OCI-LY1 (cell line): ENCODE results near the gene SENP8.
A peak's percentile ranks its signal among the peaks of the same experiment; 100 is the strongest.
"Not testable (repeated sequence)": the region's sequence is repeated elsewhere in the genome, so short reads cannot be mapped to it uniquely, and the experiment has no call there.

Source experiments
- H2AFZ ChIP-seq: fragments of 200-600 bp; sonication (generic), shearing (Covaris generic); 2 replicates; pipeline ENCODE4 v1.6.0; 2014; ENCODE audit warnings: antibody characterized with exemption, mild to moderate bottlenecking, low read length
- H3F3A ChIP-seq: fragments of 200-600 bp; sonication (generic), shearing (Covaris generic); 2 replicates; pipeline ENCODE4 v1.6.0; 2014; ENCODE audit warnings: mild to moderate bottlenecking, antibody characterized with exemption, low read length, moderate library complexity; ENCODE audit not compliant: insufficient read depth
- H3K27ac ChIP-seq: fragments of 200-600 bp; sonication (generic); 2 replicates; pipeline ENCODE4 v1.5.1; 2014; ENCODE audit warnings: low read length, mixed run types, mild to moderate bottlenecking, low read depth; ENCODE audit not compliant: poor library complexity, severe bottlenecking
- H3K27me3 ChIP-seq: fragments of 200-600 bp; sonication (generic); 2 replicates; pipeline ENCODE4 v1.6.0; 2014; ENCODE audit warnings: antibody characterized with exemption, mild to moderate bottlenecking, low read length, moderate library complexity; ENCODE audit not compliant: insufficient read depth
- H3K36me3 ChIP-seq: fragments of 200-600 bp; sonication (generic); 2 replicates; pipeline ENCODE4 v1.6.1; 2014; ENCODE audit warnings: mild to moderate bottlenecking, antibody characterized with exemption, low read length, moderate library complexity, mixed read lengths; ENCODE audit not compliant: insufficient read depth
- H3K4me1 ChIP-seq: fragments of 200-600 bp; sonication (generic); 2 replicates; pipeline ENCODE4 v1.5.1; 2014; ENCODE audit warnings: mild to moderate bottlenecking, low read length, moderate library complexity; ENCODE audit not compliant: insufficient read depth, severe bottlenecking
- H3K4me2 ChIP-seq: fragments of 200-600 bp; sonication (generic), shearing (Covaris generic); 2 replicates; pipeline ENCODE4 v1.6.1; 2014; ENCODE audit warnings: low read length
- H3K4me3 ChIP-seq: fragments of 200-600 bp; sonication (generic); 2 replicates; pipeline ENCODE4 v1.5.1; 2014; ENCODE audit warnings: low read length, low read depth, mild to moderate bottlenecking, mixed read lengths; ENCODE audit not compliant: poor library complexity, severe bottlenecking
- H3K79me2 ChIP-seq: fragments of 200-600 bp; shearing (Covaris generic); 2 replicates; pipeline ENCODE4 v1.6.1; 2016; ENCODE audit warnings: mixed run types, low read length, mixed read lengths; ENCODE audit not compliant: insufficient read depth
- H3K9ac ChIP-seq: fragments of 200-600 bp; sonication (generic), shearing (Covaris generic); 2 replicates; pipeline ENCODE4 v1.6.1; 2014; ENCODE audit warnings: mild to moderate bottlenecking, low read length, mixed read lengths
- H3K9me2 ChIP-seq: fragments of 200-600 bp; sonication (generic), shearing (Covaris generic); 2 replicates; pipeline ENCODE4 v1.6.1; 2014; ENCODE audit warnings: low read depth, mild to moderate bottlenecking, low read length, mixed read lengths
- H3K9me3 ChIP-seq: fragments of 200-600 bp; shearing (Covaris generic); 2 replicates; pipeline ENCODE4 v1.6.1; 2014; ENCODE audit warnings: low read length, mixed read lengths
- H4K20me1 ChIP-seq: fragments of 200-600 bp; sonication (generic), shearing (Covaris generic); 2 replicates; pipeline ENCODE4 v1.6.0; 2016; ENCODE audit warnings: mild to moderate bottlenecking, low read length; ENCODE audit not compliant: insufficient read depth
- EZH2 ChIP-seq: fragments of 200-600 bp; sonication (generic), shearing (Covaris generic); IDR thresholded peaks from 2 replicates; pipeline ENCODE4 v1.8.0; 2017; ENCODE audit warnings: borderline replicate concordance, mixed run types, mild to moderate bottlenecking, antibody characterized with exemption, low read length, moderate library complexity, mixed read lengths
- TF ChIP-seq, protein P1 (sequence below): fragments of 200-600 bp; sonication (generic), shearing (Covaris generic); IDR thresholded peaks from 2 replicates; pipeline ENCODE4 v1.5.1; 2017; ENCODE audit warnings: mild to moderate bottlenecking, antibody characterized with exemption, low read length, moderate library complexity, mixed read lengths

The SENP8 gene

DNA sequence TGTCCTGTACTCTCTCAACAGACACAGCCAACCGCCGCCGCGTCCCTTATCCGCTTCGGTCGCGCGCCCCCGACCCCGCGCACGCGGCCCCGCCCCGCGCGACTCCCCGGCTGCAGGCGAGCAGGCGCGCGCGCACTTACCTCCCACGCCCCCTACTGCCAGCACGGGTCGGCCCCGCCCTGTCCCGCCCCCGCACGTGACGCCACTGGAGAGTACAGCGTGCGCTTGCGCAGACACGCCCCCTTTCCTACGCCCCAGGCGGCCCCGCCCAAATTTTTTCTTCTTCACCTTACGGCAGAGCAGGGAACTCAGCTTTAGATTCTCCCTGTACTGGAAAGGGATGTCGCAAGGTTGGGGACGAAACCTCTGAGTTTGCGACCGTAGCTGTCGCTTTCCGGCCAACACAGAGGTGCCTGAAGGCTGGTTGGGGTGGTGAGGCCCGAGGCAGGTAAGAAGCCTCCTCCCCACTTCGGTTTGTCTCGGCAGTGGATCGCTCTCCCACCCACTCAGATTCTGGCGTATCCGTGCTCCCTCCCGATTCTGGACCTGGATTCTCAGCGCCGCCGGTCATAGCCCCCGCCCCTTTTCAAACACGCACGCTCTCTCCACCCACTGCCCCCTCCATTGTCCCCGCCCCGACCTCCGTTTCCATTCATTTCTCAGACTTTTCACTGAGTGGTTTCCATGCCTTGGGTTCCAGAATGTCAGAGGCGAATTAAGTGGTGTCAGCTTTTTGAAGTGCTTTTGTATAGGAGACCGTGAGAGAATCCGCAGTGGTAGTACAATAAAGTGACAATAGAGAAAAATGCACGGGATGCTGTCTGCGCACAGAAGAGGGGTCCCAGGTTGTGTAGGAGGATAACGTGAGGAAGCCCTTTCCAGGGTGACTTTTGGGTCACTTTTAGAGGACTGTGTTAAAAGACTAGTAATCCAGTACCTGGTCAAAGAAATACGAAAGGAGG is at the start of gene SENP8, which contains the start of gene MYO9A:
Gene SENP8 (plus strand): TSS at position 387 of the 962 bp plus-strand sequence. CDS start 21,221 bp downstream, outside the sequence.
Gene MYO9A (minus strand): TSS at position 134 of the 962 bp plus-strand sequence. CDS start 71,587 bp downstream, outside the sequence.
- Histone ChIP-seq H3K79me2 (peaks cover 30% of the 10 kb centered on the region), H3K4me1 (peaks cover 49% of the 10 kb centered on the region), H2AFZ (peak within 1 kb of the TSS; percentile 75; the same call in 1 of the 2 replicates), H3K36me3 (no peaks in the 10 kb centered on the region), H3K4me3 (peak within 1 kb of the TSS; percentile 87), H3K27ac (peak within 1 kb of the TSS; percentile 81), H3K27me3 (no peaks in the 10 kb centered on the region), H3K9me3 (no peaks in the 10 kb centered on the region), H3F3A (no peaks in the 10 kb centered on the region), H3K9ac (peak within 1 kb of the TSS; percentile 85), H3K9me2 (no peaks in the 10 kb centered on the region), H4K20me1 (no peaks in the 10 kb centered on the region), H3K4me2 (peak within 1 kb of the TSS; percentile 98)
- TF ChIP-seq EZH2: no peak

DNA sequence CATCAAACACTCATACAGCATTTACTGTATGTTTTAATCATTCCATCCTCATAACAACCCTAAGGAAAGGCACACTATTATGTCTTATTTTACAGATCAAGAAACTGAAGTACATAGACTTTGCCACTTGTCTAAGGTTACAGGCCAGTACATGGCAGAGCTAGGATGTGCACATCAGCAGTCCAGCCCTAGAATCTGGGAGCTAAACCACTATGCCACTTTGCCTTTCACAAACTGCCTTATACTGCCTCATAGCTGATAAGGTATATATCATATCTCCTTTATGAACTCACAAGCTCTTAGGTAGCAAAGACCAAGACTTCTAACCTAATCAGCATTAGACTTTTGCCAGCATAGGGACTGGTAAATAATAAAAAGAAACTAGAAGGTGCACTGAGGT is 49.3 kb upstream of the SENP8 start:
- Histone ChIP-seq H3K9me2 (no peaks in the 10 kb centered on the region), H3K4me2 (no peak overlapping the region), H4K20me1 (no peaks in the 10 kb centered on the region), H3K9ac (no peak overlapping the region), H3K9me3 (no peaks in the 10 kb centered on the region), H3F3A (no peaks in the 10 kb centered on the region), H3K36me3 (no peaks in the 10 kb centered on the region), H3K27ac (peak overlapping the region; percentile 16), H3K4me3 (no peak overlapping the region), H3K4me1 (peaks cover 31% of the 10 kb centered on the region), H2AFZ (no peak overlapping the region), H3K27me3 (no peaks in the 10 kb centered on the region), H3K79me2 (peaks cover 47% of the 10 kb centered on the region)
- TF ChIP-seq, protein P1, sequence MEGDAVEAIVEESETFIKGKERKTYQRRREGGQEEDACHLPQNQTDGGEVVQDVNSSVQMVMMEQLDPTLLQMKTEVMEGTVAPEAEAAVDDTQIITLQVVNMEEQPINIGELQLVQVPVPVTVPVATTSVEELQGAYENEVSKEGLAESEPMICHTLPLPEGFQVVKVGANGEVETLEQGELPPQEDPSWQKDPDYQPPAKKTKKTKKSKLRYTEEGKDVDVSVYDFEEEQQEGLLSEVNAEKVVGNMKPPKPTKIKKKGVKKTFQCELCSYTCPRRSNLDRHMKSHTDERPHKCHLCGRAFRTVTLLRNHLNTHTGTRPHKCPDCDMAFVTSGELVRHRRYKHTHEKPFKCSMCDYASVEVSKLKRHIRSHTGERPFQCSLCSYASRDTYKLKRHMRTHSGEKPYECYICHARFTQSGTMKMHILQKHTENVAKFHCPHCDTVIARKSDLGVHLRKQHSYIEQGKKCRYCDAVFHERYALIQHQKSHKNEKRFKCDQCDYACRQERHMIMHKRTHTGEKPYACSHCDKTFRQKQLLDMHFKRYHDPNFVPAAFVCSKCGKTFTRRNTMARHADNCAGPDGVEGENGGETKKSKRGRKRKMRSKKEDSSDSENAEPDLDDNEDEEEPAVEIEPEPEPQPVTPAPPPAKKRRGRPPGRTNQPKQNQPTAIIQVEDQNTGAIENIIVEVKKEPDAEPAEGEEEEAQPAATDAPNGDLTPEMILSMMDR: no peak
- no peak for TF ChIP-seq EZH2

DNA sequence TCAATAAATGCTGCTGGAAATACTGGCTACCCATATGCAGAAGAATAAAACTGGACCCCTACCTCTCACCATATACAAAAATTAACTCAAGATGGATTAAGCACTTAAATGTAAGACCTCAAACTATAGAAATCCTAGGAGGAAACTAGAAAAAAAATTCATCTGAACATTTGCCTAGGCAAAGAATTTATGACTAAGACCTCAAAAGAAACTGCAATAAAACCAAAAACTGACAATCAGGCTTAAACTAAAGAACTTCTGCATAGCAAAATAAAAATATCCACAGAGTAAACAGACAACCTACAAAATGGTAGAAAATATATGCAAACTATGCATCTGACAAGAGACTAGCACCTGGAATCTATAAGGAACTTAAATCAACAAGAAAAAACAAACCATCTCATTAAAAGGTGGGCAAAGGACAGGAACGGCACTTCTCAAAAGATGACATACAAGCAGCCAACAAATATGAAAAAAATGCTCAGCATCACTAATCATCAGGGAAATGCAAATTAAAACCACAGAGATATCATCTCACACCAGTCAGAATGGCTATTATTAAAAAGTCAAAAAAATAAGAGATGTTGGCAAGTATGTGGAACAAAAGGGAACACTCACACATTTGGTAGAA is 47.3 kb upstream of the SENP8 start:
- H3K36me3 ChIP-seq: no peaks in the 10 kb centered on the region
- peak overlapping the region; percentile 28 for H3K4me2 ChIP-seq
- H3F3A ChIP-seq: no peaks in the 10 kb centered on the region
- H3K9me2 ChIP-seq: no peaks in the 10 kb centered on the region
- H3K9me3 ChIP-seq: no peaks in the 10 kb centered on the region
- peak overlapping the region; percentile 26 for H3K4me3 ChIP-seq
- TF ChIP-seq, protein P1: no peak
- TF ChIP-seq EZH2: no peak
- no peak overlapping the region for H2AFZ ChIP-seq
- no peaks in the 10 kb centered on the region for H4K20me1 ChIP-seq
- peaks cover 46% of the 10 kb centered on the region for H3K79me2 ChIP-seq
- H3K4me1 ChIP-seq: peaks cover 40% of the 10 kb centered on the region
- no peaks in the 10 kb centered on the region for H3K27me3 ChIP-seq
- peak overlapping the region; percentile 82 for H3K27ac ChIP-seq
- H3K9ac ChIP-seq: peak overlapping the region; percentile 33; the same call in 1 of the 2 replicates

DNA sequence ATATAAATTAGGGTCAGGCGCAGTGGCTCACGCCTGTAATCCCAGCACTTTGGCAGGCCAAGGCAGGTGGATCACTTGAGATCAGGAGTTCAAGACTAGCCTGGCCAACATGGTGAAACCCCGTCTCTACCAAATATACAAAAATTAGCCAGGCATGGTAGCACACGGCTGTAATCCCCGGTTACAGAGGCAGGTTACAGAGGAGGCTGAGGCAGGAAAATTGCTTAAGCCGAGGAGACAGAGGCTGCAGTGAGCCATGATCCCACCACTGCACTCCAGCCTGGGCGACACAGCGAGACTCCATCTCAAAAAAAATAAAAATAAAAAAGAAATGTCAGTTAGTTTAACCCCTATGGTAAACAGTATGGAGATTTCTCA is 46.8 kb upstream of the SENP8 start:
- Histone ChIP-seq H3K9ac (peak overlapping the region; percentile 33; the same call in 1 of the 2 replicates), H3K4me1 (peaks cover 45% of the 10 kb centered on the region), H3K4me3 (peak overlapping the region; percentile 26), H3K27ac (peak overlapping the region; percentile 82), H3K4me2 (peak overlapping the region; percentile 28), H3K79me2 (peaks cover 47% of the 10 kb centered on the region)
- H3K36me3 ChIP-seq, H3K9me2 ChIP-seq, H3F3A ChIP-seq, H3K27me3 ChIP-seq, H3K9me3 ChIP-seq, H4K20me1 ChIP-seq, H2AFZ ChIP-seq: not testable (repeated sequence)
